Gastroesophageal sphincter (tissue), 4 donors: ENCODE results near the gene C10orf143. TPM values are rescaled to one million over a fixed set of nuclear protein-coding genes. Genes with fewer than 3 reads are reported as not detected.
A peak's percentile ranks its signal among the peaks of the same experiment; 100 is the strongest.

Experiments
- ATAC-seq: fragments of 150-250 bp; one replicate; pipeline ENCODE4 v1.9.1; 2016; ENCODE audit warnings: mild to moderate bottlenecking, moderate library complexity
- H3K27ac ChIP-seq, 4 donors: fragments of 200-600 bp; sonication (generic) in 3 of 4; 1 replicate in 3 of 4; 2 replicates in 1 of 4; pipeline ENCODE4 v1.5.1; 2016 to 2019
- H3K27me3 ChIP-seq: fragments of 200-600 bp; sonication (generic); one replicate; pipeline ENCODE4 v1.5.1; 2019
- H3K36me3 ChIP-seq, 2 donors: fragments of 200-600 bp; sonication (generic); one replicate each; pipeline ENCODE4 v1.5.1; 2019; ENCODE audit warnings: control low read depth in 1 of 2
- H3K4me1 ChIP-seq, 3 donors: fragments of 200-600 bp; sonication (generic); 1 replicate in 2 of 3; 2 replicates in 1 of 3; pipeline ENCODE4 v1.5.1; 2016 to 2019; ENCODE audit warnings: control low read depth in 2 of 3
- H3K4me3 ChIP-seq, 2 donors: fragments of 200-600 bp; sonication (generic); one replicate each; pipeline ENCODE4 v1.5.1; 2019; ENCODE audit warnings: mild to moderate bottlenecking in 1 of 2, moderate library complexity in 1 of 2
- H3K9me3 ChIP-seq, 3 donors: fragments of 200-600 bp; sonication (generic); one replicate each; pipeline ENCODE4 v1.5.1; 2017 to 2019; ENCODE audit warnings: control low read depth in 2 of 3
- CTCF ChIP-seq, 4 experiments: fragments of 200-600 bp in 2 of 4; fragments of 450-650 bp in 2 of 4; sonication (generic) in 1 of 4; IDR thresholded peaks; one replicate each; pipeline ENCODE4 v1.5.1; 2017 to 2019; ENCODE audit warnings: antibody characterized with exemption in 4 of 4, mild to moderate bottlenecking in 2 of 4, moderate library complexity in 2 of 4
- EP300 ChIP-seq: sonication (generic); formaldehyde crosslinking; IDR thresholded peaks from one replicate; pipeline ENCODE4 v1.6.1; 2017; ENCODE audit warnings: antibody characterized with exemption, mild to moderate bottlenecking
- POLR2A ChIP-seq, 2 donors: fragments of 450-650 bp; IDR thresholded peaks; one replicate each; pipeline ENCODE4 v1.6.1; 2017; ENCODE audit warnings: antibody characterized with exemption in 2 of 2, mild to moderate bottlenecking in 2 of 2, moderate library complexity in 1 of 2
- POLR2AphosphoS5 ChIP-seq: sonication (generic); formaldehyde crosslinking; IDR thresholded peaks from one replicate; pipeline ENCODE4 v1.6.1; 2017; ENCODE audit warnings: antibody characterized with exemption
- WGBS, 2 donors: methylation state at CpG; one replicate each; pipeline ENCODE4 v1.1.5; 2018; ENCODE audit warnings: low coverage in 1 of 2; 5-methylcytosine and 5-hydroxymethylcytosine counted together
- total RNA-seq, 4 donors: library from RNA; depleted of rRNA; stranded (reverse); fragments of >200 nt; gene quantifications; one replicate each; pipeline ENCODE4 v1.1.0, GENCODE V29; 2016

C10orf143 gene
- total RNA-seq, 4 donors from 2014 or later, result 1.1 to 5.4 (median 4.6) TPM

DNA sequence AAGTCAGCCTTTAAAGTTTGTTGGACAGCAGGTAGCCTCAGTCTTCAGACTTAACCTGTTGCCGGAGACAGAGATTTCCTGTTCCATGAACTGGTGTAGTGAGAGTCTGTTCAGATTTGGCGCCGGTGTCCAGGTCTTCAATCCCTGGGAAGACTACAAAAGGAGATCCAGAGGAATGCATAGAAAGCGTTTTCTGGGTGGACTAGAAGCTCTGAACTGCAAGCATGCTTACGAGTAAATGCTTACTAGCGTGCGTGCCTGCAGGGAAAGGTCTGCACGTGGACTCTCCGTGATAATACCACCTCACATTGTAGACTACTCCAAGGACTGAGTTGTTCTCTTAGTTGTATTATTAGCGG, 26.4 kb upstream of the C10orf143 start:
- Histone ChIP-seq H3K27ac (peak overlapping the region in 3 of 4 donors; percentile 84 to 91 (median 89)), H3K36me3 (peaks cover 0 to 13% of the 10 kb centered on the region in 2 donors), H3K4me3 (peak overlapping the region; percentile 94 to 100), H3K27me3 (peaks cover 2% of the 10 kb centered on the region), H3K4me1 (peaks cover 0 to 62% (median 20%) of the 10 kb centered on the region in 3 donors), H3K9me3 (no peaks in the 10 kb centered on the region)
- no peak for ATAC-seq
- TF ChIP-seq CTCF (IDR thresholded peaks at IDR 0.05) (no peak), POLR2A (IDR thresholded peaks at IDR 0.05) (no peak), EP300 (no peak), POLR2AphosphoS5 (no peak)
- WGBS, 2 donors, result 0% methylated on average over 3 to 6 of the region's 10 CpGs

GRCh38 chr10:130136226-130137089, 25.8 kb upstream of the C10orf143 start, which contains the start of gene GLRX3:
GLRX3 (plus strand) TSS chr10:130136391; CDS start chr10:130136421, 30 bp downstream.
- no CpG with 5 or more reads among the region's 96 CpGs for WGBS, 2 donors
- TF ChIP-seq POLR2A (IDR thresholded peaks at IDR 0.05) (peak; percentile 39 to 49), CTCF (IDR thresholded peaks at IDR 0.05) (peak in 1 of 4 experiments; percentile 23), EP300 (no peak), POLR2AphosphoS5 (peak; percentile 66)

DNA sequence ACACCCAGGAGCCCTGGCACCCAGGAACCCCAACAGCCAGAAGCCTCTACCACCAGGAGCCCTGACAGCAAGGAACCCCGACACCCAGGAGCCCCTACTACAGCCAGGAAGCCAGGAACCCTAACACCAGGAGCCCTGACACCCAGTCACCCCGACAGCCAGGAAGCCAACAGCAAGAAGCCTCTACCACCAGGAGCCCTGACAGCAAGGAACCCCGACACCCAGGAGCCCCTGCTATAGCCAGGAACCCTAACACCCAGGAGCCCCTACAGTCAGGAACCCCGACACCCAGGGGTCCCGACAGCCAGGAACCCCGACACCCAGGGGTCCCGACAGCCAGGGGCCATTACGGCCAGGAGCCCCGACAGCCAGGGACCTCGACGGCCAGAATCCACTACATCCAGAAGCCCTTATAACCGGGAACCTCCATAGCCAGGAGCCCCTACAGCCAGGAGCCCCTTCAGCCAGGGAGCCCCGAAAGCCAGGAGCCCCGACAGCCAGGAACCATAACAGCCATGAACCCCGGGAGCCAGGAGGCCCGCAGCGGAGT, 25.1 kb upstream of the C10orf143 start:
- ATAC-seq, result no peak
- Histone ChIP-seq H3K27ac (peak overlapping the region; percentile 60 to 91 (median 86)), H3K27me3 (peaks cover 14% of the 10 kb centered on the region), H3K4me1 (peaks cover 0 to 48% (median 15%) of the 10 kb centered on the region in 3 donors), H3K4me3 (peak overlapping the region; percentile 94 to 100), H3K9me3 (no peaks in the 10 kb centered on the region), H3K36me3 (peaks cover 0 to 8% of the 10 kb centered on the region in 2 donors)
- WGBS, 2 donors, result no CpG with 5 or more reads among the region's 17 CpGs
- TF ChIP-seq CTCF (IDR thresholded peaks at IDR 0.05) (no peak), EP300 (no peak), POLR2A (IDR thresholded peaks at IDR 0.05) (no peak), POLR2AphosphoS5 (no peak)

More at GRCh38 chr10:130136226-130137089, 25.8 kb upstream of the C10orf143 start, which contains the start of gene GLRX3:
- Histone ChIP-seq H3K36me3 (peaks cover 0 to 8% of the 10 kb centered on the region in 2 donors), H3K27me3 (peaks cover 7% of the 10 kb centered on the region), H3K27ac (peak within 1 kb of the TSS; percentile 60 to 91 (median 86)), H3K4me1 (peaks cover 0 to 56% (median 16%) of the 10 kb centered on the region in 3 donors), H3K9me3 (no peaks in the 10 kb centered on the region), H3K4me3 (peak within 1 kb of the TSS; percentile 94 to 100)
- peak; percentile 97 for ATAC-seq

DNA sequence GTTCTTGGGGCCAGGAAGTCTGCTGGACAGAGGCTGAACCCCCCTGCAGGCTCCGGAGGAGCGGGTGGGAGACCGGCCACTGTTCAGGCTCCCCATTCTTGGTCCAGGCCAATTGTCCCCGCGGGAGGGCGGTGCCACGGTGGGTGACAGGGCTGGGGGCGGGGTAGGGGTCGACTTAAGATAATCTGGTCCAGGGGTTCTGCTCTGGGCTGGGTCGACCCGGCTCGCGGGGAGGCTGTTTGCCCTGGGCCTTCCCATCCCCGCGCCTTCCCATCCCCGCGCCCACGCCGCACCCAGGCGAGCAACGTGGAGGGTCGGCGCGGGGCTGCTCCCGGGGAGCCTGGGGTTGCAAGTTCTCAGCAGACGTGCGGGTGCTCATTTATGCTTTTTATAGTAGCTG, 18.3 kb upstream of the C10orf143 start:
- Histone ChIP-seq H3K9me3 (no peaks in the 10 kb centered on the region), H3K27ac (no peak overlapping the region), H3K27me3 (peaks cover 32% of the 10 kb centered on the region), H3K4me1 (no peaks in the 10 kb centered on the region), H3K36me3 (no peaks in the 10 kb centered on the region), H3K4me3 (no peak overlapping the region)
- TF ChIP-seq POLR2AphosphoS5 (no peak), POLR2A (IDR thresholded peaks at IDR 0.05) (no peak), CTCF (IDR thresholded peaks at IDR 0.05) (no peak), EP300 (no peak)
- no CpG with 5 or more reads among the region's 27 CpGs for WGBS, 2 donors
- no peak for ATAC-seq
